DMS53 (cell line): ENCODE results near the gene BPHL.
A peak's percentile ranks its signal among the peaks of the same experiment; 100 is the strongest.
"Not testable (repeated sequence)": the region's sequence is repeated elsewhere in the genome, so short reads cannot be mapped to it uniquely, and the experiment has no call there.

Experiments
- DNase-seq: peaks from one replicate; lab custom pipeline; 2025; lab: John Stamatoyannopoulos, UW

The BPHL gene

GRCh38 chr6:3122823-3123182, 4.3 kb downstream of the BPHL start:
- DNase-seq = no peak

- DNase-seq = peak; percentile 15
These were observed 6.2 kb downstream of the BPHL start for GRCh38 chr6:3124667-3125066.

DNA sequence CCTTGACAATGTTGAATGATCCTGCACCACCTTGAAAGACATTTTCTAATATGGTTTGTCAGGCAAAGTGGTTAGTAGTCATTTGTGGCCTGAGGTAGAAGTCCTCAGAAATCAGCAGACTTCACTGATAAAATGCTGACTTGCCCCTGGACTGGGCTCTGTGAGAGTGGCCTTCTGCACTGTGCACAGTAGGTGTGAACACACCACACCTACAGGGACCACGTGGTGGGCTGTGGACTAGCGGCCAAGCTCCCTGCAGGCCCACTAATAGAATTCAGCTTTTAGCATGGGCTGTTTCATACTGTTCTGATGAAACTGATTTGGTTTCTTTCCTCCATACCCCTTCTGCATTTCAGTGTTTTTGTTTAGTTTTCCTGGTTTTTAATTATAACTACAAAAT, 7.3 kb downstream of the BPHL start:
- DNase-seq = no peak

- DNase-seq = no peak
These were observed 10.0 kb downstream of the BPHL start for GRCh38 chr6:3128356-3129108.

GRCh38 chr6:3131695-3132094, 13.2 kb downstream of the BPHL start:
- no peak for DNase-seq

DNA sequence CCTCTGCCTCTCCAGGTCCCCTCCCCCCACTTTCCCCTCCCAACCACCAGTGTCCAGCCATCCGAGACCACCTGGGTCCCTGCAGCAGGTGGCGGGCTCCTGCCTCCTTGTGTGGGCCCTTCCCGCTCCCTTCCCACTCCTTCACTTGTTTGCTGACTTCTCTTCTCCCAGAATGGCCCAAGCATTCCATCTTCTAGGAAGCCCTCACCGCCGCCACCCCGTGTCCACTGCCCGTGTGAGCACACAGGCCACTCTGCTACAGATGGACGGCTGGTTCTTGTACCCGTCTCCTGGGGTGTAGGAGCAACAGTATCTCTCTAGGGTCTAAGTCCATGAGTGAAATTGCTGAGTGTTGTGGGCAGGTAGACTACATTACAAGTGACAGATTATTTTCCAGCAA, 15.0 kb downstream of the BPHL start:
- no peak for DNase-seq

GRCh38 chr6:3135668-3136291, 17.3 kb downstream of the BPHL start:
- DNase-seq = peak; percentile 95

GRCh38 chr6:3136292-3137011, 17.9 kb downstream of the BPHL start:
- peak; percentile 61 for DNase-seq

- DNase-seq = peak; percentile 63
These were observed 18.7 kb downstream of the BPHL start for GRCh38 chr6:3137057-3137777.

DNA sequence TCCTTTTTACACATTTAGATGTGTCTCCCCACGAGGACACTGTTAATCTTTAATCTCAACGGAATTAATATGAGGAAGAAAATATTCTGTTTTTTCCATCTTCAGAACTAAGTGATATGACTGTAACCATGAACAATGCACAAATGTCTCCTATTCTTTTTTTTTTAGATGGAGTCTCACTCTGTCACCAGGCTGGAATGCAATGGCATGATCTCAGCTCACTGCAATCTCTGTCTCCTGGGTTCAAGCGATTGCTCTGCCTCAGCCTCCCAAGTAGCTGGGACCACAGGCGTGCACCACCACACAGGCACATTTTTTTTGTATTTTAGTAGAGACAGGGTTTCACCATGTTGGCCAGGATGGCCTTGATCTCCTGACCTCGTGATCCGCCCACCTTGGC, 19.4 kb downstream of the BPHL start:
- DNase-seq = not testable (repeated sequence)

DNA sequence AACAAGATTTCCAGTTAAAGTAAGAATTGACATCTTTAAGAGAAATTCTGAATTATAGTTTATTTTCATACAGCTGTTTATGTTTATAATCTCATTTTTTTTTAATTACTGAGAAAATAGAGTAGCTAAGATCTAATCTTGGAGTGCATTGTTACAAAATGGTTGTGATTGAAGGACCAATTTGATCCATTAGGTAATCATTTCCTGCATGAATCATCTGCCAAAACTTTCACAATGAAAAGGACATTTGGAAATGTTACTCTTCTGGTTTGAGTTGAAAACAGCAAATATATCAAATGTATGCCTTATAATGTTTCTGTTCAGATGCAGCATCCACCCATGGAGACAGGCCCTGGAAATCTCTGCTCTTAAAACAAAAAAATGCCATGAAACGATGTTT, 19.8 kb downstream of the BPHL start:
- peak; percentile 52 for DNase-seq

GRCh38 chr6:3139090-3139903, 20.8 kb downstream of the BPHL start:
- DNase-seq = peak; percentile 99

- DNase-seq = peak; percentile 70
These were observed 21.7 kb downstream of the BPHL start for GRCh38 chr6:3140201-3140600.

GRCh38 chr6:3142536-3142935, 24.0 kb downstream of the BPHL start:
- DNase-seq = peak; percentile 65

DNA sequence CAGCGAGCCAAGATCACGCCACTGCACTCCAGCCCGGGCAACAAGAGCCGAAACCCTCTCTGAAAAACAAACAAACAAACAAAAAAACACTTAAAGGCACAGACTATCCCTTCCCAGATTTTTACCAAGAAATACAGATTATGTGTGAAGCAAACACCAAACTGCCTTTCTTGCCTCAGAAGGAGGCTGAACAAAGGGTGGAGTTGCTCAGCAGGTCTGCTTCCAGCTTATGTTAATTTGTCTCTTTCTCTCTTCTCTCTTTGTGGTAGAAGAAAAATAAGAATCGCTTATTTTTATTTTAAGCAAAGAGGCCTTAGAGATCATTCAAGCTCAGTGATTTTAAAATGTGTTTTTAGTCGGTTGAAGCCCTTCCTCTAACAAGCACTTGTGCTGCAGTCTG, 24.6 kb downstream of the BPHL start:
- DNase-seq = no peak

- DNase-seq = no peak
These were observed 26.1 kb downstream of the BPHL start for GRCh38 chr6:3144571-3144970.

GRCh38 chr6:3147914-3148757, 29.6 kb downstream of the BPHL start:
- no peak for DNase-seq

DNA sequence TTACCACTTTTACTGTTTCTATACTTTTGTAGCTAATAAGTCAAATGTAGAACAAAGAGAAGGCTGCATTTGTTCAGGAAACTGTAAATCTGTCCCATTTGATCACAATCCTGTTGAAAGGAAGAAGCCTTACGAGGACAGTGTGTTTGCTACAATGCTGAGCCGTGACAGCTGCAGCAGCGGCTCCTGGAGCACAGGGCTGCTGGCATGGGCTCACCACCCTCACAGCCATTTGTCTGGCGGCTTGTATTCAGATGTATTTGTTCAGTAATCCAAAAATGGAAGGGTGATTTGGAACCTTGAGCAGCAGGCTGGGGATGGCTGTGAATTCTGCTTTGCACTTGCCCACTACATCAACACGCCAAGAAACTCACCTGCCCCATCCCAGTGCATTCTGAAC, 33.2 kb downstream of the BPHL start:
- DNase-seq = peak; percentile 40

- DNase-seq = no peak
These were observed 34.2 kb downstream of the BPHL start for GRCh38 chr6:3152689-3153088.

- DNase-seq = not testable (repeated sequence)
These were observed 36.9 kb downstream of the BPHL start for GRCh38 chr6:3155416-3155815.
